ENCODE results near the gene RNF38.

Gene RNF38

GRCh38 chr9:36290996-36291395, 109.1 kb downstream of the RNF38 start:
- no peak for DNase-seq

- DNase-seq, result no peak
These were observed 110.1 kb downstream of the RNF38 start for GRCh38 chr9:36289836-36290435.

GRCh38 chr9:36288070-36288469, 112.0 kb downstream of the RNF38 start:
- DNase-seq, result no peak

Measured in inflammatory macrophage treated with lipopolysaccharide for 4 hours (primary cell).